Right lung (tissue), 5 donors: ENCODE results near the gene GPC5. TPM values are rescaled to one million over a fixed set of nuclear protein-coding genes. Genes with fewer than 3 reads are reported as not detected.

Source experiments
- DNase-seq, 2 donors: peaks; one replicate each; pipeline ENCODE4 v3.0.0-alpha.2; 2013
- polyA plus RNA-seq, 5 donors: library from polyadenylated mRNA; unstranded; fragments of 120-200 nt; gene quantifications; one replicate each; pipeline versions ENCODE4 v1.2.1 to v1.2.3, GENCODE V29; 2013; ENCODE audit warnings: inconsistent platforms in 1 of 5, low replicate concordance in 1 of 5; ENCODE audit not compliant: insufficient read length in 5 of 5, insufficient read depth in 1 of 5

GPC5 gene
- polyA plus RNA-seq, 5 donors = 9.2 to 17.3 (median 14.9) TPM

DNA sequence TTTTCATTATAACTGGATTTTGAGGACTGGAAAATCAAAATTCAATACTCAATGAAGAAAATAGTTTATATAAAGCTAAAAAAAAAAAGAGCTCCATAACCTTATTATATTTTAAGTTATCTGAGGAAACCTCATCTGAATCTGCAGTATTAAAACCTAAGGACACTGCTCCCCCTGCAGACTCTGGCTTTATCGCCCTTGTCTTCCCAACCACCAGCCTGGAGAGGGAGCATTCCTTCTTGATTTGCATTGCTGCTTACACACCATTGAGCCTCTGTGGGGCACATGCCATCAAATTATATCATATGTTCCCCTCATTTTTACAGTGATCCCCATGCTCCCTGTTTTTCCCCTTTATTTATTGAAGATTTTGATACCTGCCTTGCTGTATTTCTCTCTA, 956.8 kb downstream of the GPC5 start:
- no peak for DNase-seq

- DNase-seq = peak; percentile 16 to 23
Measured at GRCh38 chr13:92362717-92363116, 964.3 kb downstream of the GPC5 start.

GRCh38 chr13:92365904-92366303, 967.5 kb downstream of the GPC5 start:
- no peak for DNase-seq

DNA sequence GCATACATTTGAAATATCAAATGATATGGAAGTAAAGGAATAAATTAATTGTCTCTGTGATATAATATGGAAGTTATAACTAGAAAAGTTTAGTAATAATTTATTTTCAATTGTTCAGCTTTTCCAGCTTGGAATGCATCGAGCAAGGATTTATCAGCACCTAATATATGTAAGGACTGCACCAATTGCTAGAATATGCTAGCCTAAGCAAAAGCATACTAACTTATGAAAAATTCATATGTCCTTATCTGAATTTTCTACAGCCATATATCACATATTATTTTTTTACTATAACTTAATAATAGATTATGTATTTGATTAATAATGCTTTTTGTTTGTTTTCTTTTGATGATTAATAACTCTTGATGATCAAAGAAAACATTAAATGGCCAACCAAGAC, 979.0 kb downstream of the GPC5 start:
- DNase-seq = no peak

- no peak for DNase-seq
Measured at GRCh38 chr13:92379371-92379770, 981.0 kb downstream of the GPC5 start.

GRCh38 chr13:92384410-92384809, 986.0 kb downstream of the GPC5 start:
- DNase-seq = no peak

DNA sequence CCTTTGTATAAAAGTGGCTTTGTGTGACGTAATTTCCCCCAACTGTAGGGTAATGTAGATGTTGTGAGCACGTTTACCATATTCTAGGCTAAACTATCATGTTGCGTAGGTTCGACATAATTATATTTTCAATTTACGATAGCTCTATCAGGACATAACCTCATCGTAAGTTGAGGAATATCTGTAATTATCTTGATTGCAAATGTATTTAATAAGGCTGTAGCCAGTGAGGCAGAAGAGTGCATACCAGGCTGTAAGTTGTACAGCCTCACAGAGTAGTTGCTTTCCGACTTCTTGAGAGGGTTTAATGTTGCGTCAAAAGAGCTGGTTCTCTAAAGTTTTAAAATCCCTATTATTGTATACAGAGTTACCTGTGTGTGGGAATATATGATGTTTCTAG, 988.8 kb downstream of the GPC5 start:
- no peak for DNase-seq

GRCh38 chr13:92390217-92390616, 991.8 kb downstream of the GPC5 start:
- DNase-seq = no peak

GRCh38 chr13:92403606-92404005, 1005.2 kb downstream of the GPC5 start:
- DNase-seq = no peak

DNA sequence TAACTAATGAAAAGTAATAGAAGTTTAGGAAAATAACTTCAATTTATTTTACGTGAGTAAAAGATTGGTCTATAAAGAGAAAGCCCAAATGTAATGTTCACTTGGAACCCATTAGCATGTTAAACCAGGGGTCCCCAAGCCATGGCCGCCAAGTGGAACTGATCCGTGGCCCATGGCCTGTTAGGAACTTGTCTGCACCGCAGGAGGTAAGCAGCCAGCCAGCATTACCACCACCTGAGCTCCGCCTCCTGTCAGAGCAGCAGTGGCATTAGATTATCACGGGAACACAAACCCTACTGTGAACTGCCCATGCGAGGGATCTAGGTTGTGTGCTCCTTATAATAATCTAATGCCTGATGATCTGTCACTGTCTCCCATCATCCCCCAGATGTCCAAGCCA, 1009.4 kb downstream of the GPC5 start:
- no peak for DNase-seq

GRCh38 chr13:92412481-92412880, 1014.1 kb downstream of the GPC5 start:
- DNase-seq = peak; percentile 75 to 77

- DNase-seq = peak; percentile 21 to 27
Measured at GRCh38 chr13:92412996-92413395, 1014.6 kb downstream of the GPC5 start.

DNA sequence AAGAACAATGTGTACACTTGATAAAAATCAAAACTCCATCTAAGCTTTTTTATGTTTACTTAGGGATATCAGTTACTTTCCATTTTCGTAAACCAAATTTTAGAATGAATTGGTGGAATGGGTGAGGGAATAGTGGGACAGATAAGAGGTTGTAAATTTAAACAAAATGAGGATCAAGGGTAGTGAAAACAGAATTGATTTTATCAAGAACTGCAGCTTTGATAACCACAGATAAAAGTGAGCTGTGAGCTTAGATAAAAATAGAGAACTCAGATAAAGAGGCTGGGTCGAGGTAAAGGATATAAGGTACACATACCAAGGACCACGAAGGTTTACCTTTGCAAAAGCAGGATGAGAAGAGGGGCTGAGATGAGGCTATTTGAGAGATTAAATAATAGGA, 1015.0 kb downstream of the GPC5 start:
- no peak for DNase-seq

DNA sequence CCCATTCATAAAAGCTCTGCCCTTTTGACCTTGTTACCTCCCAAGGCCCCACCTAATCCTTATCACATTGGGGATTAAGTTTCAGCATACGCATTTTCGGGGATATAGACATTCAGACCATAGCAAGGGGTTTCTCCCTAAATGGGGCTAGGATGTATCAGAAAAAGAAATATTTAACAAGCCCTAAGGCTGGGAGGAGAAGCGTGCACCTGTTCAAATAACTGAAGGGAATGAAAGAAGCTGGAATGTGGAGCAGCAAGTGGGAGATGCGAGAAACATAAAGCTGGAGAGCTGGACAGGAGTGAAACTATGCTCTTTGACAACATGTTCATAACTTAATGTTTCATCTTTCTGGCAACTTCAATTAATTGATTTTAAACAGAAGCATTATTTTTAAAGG, 1016.4 kb downstream of the GPC5 start:
- DNase-seq = no peak

- no peak for DNase-seq
Measured at GRCh38 chr13:92415781-92416180, 1017.4 kb downstream of the GPC5 start.

DNA sequence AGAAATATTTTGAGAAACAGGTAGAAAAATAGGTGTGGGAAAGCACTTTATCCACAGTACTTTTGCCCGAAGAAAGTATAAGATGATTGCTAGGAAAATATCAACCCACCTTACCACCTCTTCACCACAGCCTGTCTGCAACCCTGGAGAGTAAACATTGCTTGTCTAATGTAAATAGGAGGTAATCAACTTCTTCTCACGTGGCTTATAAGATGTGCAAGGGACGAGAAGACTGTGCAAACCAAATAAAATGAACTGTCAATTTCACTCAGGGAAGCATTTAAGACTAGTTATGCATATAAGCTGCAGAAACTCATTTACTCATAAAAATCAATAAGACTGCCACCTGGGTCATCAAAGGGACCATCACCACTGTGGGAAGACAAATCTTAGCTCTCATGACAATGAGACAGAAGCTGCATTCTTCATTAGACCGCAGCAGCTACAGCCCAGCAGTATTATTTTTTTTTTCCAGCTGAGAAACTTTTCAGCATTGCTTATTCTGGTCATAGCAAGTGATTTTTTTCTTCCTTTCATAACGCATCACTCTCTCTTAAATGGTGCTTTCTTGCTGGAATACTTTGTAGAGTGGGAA, 1020.5 kb downstream of the GPC5 start:
- DNase-seq = no peak

- no peak for DNase-seq
Measured at GRCh38 chr13:92429231-92429630, 1030.8 kb downstream of the GPC5 start.

DNA sequence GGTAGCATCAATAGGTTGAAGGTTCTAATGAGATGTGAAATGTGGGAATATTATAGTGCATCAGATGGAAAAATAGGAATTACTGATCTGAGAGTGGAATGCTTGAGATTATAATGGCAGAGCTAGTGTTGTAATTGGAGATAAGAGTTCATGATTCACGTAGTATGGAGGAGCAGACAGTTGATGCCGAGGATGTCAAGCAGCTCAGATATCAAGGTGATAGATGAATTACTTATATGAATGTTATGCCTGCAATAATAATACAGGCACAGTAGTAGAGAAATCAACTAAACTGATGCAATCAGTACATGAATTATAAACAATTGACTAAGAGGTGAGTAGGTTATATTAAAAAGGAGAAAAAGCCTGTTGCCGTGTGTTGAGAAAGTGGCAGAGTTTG, 1035.0 kb downstream of the GPC5 start:
- no peak for DNase-seq

DNA sequence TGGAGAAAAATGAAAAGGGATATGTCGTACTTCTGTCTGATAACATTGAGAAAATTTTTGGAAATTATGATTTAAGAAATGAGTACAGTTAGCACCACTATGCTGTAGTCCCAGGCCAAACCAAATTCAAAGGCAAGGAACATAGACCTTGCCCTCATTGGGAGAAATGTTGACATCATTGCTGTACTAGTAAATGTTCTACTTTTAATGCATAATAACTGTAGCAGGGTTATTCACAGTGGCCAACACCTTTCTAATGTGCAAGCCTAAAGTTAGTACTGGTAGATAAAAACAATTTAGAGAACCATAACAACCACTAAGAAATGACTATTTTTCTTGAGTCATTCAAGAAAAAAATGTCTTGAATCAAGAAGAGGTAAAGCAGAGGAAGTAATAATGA, 1035.5 kb downstream of the GPC5 start:
- no peak for DNase-seq

DNA sequence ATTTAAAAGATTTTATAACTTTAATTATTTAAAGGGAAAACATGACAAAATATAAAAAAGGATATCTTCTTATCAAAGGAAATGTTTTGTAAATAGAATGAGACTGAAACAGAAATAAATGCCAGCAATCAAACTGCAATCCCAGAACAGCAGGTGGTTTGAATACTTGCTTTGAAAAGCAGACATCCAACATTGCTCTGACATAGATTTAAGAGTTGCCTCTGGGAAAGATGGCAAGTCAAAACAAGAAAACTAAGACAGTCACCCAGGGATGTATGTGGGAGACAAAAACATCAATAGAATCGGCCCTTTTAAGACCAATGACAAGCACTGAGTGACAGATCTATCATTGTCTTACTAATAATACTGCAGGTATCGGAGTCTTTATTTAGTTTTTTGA, 1038.5 kb downstream of the GPC5 start:
- DNase-seq = no peak

DNA sequence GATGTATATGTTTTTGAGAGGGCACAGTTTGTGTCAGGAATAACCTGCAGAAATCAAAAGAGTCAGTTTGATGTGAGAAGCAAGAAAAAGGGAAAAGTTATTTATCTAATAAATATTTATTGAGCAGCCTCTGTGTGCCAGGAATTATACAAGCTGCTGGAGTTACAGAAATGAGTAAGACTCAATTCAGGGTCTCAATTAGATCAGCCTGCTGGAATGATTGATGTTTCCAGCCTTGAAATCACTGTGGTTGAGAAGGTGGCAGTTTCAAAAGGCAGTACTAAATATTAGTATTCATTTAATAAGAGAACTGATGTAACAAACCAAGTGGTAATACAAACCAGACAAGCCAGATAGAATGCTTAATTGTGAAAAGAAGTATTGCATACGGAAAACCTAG, 1045.8 kb downstream of the GPC5 start:
- no peak for DNase-seq

GRCh38 chr13:92451060-92451459, 1052.6 kb downstream of the GPC5 start:
- DNase-seq = no peak

- DNase-seq = no peak
Measured at GRCh38 chr13:92452840-92453239, 1054.4 kb downstream of the GPC5 start.

DNA sequence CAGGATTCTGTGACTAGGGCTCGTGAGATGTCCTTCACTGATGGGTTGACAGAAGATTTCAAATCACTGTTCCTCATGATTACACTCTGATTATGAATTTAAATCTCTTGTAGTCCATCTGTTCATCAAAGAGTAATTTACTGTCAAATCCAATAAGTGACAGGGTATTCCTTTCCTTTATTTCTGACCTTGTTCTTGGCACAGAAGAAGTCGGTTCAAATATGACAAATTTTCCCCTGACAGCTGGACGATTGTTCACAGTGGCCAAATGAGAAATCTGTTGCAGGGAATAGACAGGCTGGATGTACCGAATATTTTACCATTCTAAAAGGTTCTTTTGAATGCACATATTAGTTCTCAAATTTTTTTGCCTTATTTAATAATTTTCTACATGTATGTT, 1060.9 kb downstream of the GPC5 start:
- DNase-seq = no peak

DNA sequence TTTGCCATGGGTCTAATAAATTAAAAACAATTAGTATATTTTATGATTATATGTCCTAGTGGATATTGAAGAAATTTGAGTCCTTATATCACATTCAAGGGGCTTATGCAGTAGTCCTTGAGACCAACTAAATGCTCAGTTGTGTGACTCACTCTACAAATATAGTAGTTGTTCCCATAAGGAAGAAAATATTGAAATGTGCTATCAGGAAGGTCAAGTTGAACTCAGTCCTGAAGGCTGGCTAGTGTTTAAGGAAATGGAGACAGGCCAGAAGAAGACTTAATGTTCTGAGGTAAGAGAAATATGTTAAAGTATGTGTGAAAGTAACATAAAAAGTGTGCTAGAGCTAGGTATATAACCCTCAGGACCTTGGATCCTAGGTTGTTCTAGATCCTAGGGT, 1062.1 kb downstream of the GPC5 start:
- no peak for DNase-seq
